Middle frontal gyrus (tissue), 1 donor: Measurements from ENCODE around the gene MARCHF6.
"Not testable (repeated sequence)": the region's sequence is repeated elsewhere in the genome, so short reads cannot be mapped to it uniquely, and the experiment has no call there.

Experiments used
- DNase-seq: peaks from one replicate; pipeline ENCODE4 v3.0.0-alpha.2; 2015; ENCODE audit warnings: low spot score; ENCODE audit errors: extremely low spot score

MARCHF6 gene, protein sequence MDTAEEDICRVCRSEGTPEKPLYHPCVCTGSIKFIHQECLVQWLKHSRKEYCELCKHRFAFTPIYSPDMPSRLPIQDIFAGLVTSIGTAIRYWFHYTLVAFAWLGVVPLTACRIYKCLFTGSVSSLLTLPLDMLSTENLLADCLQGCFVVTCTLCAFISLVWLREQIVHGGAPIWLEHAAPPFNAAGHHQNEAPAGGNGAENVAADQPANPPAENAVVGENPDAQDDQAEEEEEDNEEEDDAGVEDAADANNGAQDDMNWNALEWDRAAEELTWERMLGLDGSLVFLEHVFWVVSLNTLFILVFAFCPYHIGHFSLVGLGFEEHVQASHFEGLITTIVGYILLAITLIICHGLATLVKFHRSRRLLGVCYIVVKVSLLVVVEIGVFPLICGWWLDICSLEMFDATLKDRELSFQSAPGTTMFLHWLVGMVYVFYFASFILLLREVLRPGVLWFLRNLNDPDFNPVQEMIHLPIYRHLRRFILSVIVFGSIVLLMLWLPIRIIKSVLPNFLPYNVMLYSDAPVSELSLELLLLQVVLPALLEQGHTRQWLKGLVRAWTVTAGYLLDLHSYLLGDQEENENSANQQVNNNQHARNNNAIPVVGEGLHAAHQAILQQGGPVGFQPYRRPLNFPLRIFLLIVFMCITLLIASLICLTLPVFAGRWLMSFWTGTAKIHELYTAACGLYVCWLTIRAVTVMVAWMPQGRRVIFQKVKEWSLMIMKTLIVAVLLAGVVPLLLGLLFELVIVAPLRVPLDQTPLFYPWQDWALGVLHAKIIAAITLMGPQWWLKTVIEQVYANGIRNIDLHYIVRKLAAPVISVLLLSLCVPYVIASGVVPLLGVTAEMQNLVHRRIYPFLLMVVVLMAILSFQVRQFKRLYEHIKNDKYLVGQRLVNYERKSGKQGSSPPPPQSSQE

DNA sequence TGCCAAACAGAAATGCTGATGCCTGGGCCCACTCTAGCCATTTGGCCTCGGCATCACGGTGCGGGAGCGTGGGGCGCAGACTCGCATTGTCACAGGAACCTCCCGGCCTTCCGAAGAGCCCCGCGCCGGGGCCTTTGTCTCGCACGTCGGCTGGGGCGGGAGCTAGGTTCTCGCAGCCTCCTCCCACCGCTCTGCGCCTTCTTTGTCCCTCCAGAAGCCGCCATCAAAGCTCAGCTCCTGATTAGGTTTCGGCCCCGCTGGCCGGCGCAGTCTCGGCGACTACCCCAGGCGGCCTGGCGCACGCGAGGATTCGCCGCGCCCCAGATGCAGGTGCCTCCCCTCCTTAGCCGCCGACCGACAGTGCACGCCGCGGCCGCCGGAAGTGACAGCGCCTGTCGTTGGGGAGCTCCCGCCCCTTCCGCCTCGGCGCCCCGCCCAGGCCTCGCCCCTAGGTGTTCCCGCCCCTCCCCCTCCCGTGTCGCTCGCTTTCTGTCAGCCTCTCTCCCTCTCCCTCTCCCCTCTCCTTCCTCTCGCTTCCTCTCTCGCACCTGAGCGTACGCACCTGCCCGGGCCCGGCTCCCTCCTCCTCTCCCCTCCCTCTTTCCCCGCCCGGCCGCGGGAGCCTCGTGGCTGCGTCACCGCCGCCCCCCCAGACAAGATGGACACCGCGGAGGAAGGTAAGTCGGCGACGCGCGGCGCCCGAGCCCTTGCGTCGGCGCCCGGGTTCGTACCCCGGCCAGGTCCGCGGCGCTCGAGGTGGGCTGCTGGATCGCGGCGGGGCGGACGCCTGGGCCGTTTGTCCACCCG is at the start of gene MARCHF6:
Gene MARCHF6 (plus strand): TSS at position 455 of the 807 bp plus-strand sequence. CDS start 204 bp downstream, at position 659.
- peak; percentile 82 for DNase-seq

DNA sequence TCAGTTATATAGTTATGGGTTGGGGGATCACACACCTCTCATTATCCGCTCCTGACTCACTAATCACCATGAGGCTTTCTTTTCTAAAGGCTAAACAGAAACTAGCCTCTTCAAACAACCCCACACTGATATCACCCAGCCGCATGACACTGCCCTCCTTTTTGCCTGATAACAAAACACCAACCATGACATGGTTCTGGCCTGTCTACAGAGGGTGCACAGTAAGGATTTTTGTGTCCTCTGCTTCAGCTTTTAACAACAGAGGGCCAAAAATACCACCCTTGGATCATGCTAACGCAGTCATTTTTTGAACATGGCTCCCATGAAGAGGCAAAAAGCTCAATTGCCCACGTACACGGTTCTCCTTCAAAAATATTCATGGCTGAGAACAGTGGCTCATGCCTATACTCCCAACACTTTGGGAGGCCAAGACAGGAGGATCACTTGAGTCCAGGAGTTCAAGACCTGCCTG is 49.8 kb upstream of the MARCHF6 start:
- no peak for DNase-seq

DNA sequence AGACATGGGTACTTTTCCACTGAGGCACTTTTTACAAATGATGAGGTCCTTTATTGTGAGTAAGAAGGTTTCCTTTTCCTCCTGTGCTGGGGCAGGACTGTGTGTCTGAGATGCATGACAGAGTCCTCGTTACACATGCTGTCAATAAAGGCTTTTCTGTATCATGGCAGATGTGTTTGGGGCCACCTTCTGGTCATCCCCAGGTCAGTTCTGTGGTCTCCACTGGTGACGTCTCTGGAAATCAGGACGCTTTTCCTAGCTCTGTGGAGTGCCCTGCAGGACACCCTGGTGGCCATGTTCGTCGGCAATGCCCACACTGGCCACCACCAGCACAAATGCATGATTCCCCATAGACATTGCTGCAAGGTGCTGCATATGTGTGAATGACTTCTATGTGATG is 48.6 kb upstream of the MARCHF6 start:
- DNase-seq, result no peak

DNA sequence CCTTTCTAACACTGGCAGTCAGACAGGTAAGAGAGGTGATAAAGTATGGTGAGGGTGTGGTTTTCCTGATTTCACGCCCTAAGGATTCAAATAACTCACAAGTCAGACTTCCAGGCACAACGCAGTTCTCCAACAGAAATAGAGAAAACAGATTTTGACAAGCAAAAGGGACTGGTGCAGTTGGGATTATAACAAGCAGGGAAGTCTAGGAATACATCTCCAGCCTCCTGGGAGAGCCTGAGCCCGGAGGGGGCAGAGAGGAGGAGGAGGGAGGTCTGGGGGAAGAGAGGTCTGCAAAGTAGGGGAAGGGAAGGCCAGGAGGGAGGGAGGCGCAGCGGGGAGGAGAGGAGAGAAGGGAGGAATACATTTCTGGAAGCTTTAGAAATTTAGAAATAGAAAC is 47.4 kb upstream of the MARCHF6 start:
- no peak for DNase-seq

DNA sequence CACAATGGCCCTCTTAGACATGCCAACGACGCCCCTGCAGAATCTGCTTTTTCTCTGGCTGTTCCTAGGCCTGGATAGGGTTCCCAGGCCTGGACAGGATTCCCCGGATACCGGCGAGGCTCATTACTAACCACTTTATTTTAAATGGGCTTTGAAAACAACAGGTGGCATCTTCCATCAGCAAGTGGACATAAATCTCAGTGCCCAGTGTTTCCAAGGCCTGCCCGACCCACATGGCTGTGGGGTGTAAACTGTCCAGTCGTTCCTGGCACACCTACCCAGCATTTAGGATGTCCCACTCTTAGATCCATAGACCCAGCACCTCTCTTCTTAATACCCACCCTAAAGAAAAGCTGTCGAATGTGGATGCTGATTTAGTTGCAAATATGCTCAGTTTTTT is 46.7 kb upstream of the MARCHF6 start:
- DNase-seq, result no peak

DNA sequence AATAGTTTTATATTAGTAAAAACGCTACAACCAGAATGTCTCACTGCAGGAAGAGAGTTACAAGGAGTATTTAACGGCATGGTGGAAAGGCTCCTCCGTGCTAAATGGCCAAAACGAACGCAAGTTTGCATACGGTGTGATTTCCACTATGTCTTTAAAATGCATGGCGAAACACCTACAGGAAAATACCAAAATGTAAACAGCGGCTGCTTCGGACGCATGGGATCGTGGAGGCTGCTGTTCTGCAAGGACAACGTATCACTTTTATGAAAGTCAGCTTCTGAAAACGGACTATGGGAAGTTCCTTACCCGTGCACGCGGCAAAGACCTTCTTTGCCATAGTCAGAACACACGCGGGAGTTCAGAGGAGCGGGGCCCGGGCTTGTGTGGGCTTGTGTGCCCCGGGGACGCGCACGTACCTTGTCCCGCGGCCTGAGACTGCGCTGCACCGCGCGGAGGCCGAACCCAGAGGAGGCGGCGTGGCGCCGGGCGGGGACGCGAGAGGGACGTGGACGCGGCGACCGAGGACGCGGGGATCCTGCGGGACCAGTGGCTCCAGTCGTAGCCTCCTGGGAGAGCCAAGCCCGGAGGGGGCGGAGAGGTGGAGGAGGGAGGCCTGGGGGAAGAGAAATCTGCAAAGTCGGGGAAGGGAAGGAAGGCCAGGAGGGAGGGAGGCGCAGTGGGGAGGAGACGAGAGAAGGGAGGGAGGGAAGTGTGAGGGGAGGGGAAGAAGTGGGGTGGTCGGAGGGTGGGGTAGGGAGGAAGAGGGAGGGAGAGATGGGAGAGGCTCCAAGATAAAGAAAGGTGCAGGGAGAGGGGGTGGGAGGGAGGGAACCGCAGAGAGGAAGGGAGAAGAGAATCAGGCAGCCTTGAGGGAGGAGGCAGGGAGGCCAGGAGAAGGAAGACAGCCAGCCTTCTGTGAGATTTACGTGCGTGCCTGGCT is 46.0 kb upstream of the MARCHF6 start, which contains the start of gene CMBL:
Gene CMBL (minus strand): TSS at position 697 of the 943 bp plus-strand sequence. CDS start 17,140 bp downstream, outside the sequence.
- peak; percentile 38 for DNase-seq

DNA sequence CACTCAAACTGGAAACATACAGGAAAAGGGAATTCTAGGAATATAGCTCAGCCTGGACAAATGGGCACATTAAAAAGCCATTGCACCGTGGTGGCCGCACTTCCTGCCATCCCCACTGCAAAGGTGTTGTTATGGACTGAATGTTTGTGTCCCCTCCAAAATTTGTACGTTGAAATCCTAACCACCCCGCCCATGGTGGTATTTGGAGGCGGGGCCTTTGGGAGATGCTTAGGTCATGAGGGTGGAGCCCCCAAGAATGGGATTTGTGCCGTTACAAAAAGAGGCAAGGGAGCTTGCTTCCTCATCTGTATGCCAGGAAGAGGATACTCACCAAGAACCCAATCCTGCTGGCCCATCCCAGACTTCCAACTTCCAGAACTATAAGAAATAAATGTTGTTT is 44.7 kb upstream of the MARCHF6 start:
- no peak for DNase-seq

DNA sequence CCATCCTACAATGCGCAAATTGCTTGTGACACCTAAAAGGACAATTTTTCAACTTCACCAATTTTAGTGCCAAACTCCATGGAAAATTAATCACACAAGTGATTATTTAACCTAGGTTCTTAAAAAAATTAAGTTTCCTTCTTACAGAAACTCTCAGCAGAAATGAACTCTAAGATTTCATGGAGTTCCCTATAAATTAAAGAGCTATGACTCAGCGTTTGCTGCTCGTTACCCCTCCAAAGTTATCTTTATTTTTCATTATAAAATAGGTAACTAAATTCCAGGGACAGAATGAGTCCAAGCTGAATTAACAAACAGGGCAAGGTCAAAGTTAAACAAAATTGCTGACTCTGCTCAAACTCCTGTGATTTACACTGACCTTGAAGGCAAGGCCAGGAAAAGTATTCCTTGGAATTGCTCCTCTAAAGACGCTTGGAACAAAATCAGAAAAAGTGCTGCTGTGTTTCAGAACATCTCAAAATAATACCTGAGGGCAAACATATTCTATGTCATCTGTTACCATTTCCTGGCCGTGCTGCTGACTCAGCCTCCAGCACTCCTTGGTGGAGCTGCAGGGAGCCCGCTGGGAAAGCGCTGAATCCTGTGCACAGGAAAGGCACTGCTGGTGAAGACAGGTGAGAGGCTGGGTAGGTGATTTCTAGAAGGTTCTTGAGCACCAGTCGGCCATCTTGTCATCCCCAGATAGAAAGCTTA is 43.3 kb upstream of the MARCHF6 start:
- DNase-seq, result no peak

DNA sequence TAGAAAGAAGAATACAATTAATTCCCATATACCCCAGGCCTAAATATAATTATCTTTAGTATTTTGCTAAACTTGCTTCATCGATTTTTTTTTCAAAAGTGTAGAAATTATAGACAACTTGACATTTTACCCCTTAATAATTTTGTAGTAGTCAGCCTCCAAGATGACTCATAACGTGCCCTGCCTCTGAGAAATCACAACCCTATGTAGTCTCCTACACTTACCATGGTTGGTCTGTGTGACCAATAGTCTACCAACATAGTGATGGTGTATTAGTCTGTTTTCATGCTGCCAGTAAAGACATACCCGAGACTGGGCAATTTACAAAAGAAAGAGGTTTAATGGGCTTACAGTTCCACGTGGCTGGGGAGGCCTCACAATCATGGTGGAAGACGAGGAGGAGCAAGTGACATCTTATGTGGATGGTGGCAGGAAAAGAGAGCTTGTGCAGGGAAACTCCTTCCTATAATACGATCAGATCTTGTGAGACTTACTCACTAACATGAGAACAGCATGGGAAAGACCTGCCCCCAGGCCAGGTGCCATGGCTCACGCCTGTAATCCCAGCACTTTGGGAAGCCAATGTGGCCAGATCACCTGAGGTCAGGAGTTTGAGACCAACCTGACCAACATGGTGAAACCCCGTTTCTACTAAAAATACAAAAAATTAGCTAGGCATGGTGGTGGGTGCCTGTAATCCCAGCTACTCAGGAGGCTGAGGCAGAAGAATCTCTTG is 42.5 kb upstream of the MARCHF6 start:
- DNase-seq, result not testable (repeated sequence)

DNA sequence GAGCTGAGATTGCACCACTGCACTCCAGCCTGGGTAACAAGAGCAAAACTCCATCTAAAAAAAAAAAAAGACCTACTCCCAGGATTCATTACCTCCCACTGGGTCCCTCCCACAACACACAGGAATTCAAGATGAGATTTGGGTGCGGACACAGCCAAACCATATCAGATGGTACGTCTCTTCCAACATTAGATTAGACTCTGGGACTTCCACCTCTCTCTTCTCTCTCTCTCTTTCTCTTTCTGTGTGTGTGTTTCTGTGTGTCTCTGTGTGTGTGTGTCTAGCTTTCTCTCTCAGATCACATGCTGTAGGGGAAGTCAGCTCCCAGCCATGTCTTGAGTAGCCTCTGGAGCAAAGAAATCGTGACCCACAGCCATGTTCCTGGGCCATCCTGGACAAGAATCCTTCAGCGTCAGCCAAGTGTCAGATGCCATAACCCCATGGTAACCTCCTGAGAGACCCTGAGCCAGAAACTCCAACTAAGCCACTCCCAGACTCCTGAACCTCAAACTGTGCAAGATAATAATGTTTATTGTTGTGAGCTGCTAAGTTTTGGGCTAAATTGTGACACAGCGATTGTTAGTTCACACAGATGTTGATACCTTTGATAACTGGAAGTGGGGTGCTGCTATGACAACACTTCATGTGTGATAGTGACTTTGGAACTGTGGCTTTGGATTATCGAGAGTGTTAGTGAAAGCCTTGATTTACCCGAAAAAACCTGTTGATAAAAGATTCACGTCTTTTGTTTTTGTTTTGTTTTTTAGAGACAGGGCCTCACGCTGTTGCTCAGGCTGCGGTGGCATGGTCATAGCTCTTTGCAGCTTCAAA is 41.7 kb upstream of the MARCHF6 start:
- no peak for DNase-seq

DNA sequence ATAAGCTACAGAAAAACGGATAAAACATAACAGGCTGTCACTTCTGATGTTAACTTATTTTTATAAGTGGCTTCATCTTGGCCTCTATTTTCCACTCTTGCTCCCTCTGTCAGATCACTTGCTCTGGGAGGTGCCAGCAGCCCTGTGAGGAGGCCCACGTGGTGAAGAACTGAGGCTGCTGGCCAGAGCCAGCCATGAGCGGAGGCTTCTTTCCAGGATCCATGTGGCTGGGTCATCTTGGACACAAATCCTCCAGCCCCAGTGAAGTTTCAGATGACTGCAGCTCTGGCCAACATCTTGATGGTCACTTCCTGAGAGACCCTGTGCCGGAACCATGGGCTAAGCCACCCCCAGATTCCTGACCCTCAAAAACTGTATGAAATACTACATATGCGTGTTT is 38.3 kb upstream of the MARCHF6 start:
- DNase-seq, result no peak

DNA sequence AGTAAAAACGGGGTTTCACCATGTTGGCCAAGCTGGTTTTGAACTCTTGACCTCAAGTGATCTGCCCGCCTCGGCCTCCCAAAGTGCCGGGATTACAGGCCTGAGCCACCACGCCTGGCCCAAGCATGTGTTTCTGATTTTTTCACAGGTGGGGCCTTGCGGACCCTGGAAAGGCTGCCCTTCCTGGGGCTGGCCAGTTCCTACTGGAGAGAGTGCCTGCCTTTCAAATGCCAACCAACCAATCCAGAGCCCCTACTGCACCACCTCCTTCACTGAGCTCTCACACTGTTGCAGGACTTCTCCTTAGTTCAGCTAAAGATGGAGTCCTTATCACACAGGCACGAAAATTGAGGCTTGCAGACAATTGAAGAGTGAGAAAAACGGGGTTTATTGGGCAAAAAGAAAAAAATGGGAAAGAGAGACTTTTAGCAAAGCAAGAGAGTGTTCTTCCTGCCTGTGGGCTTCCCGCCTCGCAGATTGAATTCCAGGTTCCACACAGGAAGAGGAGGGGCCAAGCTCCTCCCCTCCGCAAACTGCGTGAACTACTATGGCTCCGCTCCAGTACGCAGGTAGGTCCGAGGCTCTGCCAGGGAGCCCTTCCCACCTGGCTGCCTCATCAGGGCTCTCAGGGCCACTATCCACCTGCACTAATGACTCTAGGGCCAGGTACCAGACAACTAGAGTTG is 37.5 kb upstream of the MARCHF6 start:
- no peak for DNase-seq

DNA sequence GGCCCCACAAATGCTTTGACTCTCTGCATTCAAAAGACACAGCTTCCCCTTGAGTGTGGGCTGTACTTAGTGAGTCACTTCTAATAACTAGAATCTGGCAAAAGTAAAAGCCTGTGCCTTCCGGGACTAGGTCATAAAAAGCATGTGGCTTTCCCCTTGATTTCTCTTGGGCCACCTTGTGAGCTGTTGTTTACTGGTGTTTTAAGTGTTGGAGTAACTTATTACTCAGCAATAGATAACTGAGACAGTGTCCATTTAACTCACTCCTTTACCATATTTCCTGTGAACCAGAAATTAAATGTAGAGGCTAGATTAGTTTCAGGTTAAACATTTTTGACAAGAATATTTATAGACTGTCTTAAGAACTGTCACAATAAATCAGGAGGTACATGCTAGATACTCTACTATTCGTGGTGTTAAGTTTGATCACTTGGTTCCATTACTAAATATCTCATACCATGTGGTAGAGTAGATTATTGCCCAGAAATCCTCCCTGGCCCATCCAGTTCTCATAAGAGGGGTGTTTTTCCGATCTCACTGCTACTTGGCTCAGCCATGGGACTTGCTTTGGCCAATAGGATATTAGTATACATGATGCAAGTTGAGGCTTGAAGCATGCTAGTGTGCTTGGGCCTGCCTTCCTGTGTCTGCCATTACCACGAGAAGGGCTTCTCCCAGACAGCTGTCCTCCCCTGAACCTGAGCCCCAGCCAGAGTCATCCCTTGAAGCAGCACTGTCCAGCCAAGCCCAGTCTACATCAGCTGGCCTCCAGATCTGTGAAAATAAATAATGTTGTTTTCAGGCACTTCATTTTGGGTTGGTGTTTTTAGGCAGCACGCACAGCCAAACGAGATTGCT is 35.4 kb upstream of the MARCHF6 start:
- no peak for DNase-seq

DNA sequence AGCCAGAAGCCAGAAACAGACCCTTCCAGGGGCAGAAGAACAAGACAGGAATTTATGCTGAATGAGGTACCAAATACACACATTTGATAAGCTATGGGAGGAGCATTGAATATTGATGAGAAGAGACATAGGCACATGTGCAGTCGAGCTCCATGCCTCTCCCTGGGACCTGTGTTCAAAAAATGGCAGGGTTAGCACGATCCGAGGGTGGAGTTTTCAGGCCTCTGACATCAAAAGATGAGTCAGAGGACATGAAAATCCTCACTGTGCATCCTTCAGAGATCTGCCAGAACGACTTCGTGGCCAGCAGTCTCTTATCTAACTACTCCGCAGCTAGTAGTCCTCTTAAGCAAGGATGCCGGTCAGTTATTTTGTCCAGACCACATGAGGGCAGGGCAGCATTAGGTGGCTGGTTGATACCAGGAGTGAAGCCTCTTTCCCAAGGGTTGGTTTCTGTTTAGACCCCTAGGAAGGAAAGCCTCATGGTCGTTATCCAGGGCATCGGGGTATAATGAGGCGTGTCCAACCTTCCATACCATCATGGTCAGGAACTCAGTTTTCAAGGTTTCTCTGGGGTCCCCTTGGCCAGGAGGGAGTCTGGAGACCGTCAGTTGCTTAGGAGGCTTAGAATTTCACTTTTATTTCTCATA is 34.2 kb upstream of the MARCHF6 start:
- no peak for DNase-seq

DNA sequence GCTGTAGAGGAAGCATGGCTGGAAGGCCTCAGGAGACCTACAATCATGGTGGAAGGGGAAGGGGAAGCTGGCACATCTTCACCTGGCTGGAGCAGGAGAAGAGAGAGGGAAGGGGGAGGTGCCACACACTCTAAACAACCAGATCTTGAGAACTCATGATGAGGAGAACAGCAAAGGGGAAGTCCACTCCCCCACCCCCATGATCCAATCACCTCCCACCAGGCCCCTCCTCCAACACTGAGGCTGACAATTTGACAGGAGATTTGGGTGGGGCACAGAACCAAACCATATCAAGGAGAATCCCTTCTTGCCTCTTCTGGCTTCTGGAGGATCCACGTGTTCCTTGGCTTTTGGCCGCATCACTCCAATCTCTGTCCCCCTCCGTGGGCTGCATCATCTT is 32.7 kb upstream of the MARCHF6 start:
- no peak for DNase-seq

DNA sequence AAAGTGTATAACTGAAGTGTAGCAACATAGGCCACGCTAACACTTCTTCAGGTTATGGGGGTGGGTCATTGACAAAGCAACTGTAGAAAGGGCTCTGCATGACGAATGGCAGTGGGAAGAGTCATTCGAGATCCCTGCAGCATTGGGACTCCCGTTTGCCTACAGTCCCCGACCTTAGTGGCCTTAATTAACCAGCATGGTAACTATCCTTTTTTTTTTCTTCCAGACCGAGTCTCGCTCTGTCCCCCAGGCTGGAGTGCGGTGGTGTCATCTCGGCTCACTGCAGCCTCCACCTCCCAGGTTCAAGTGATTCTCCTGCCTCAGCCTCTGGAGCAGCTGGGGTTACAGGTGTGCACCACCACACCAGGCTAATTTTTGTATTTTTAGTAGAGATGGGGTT is 31.6 kb upstream of the MARCHF6 start:
- no peak for DNase-seq
